IMR-90 (cell line): ENCODE results near the gene PCDHGA7. TPM values are rescaled to one million over a fixed set of nuclear protein-coding genes. Genes with fewer than 3 reads are reported as not detected.
"Not testable (repeated sequence)": the region's sequence is repeated elsewhere in the genome, so short reads cannot be mapped to it uniquely, and the experiment has no call there.

Source experiments
- ATAC-seq: fragments of 200-7000 bp; cut with Tn5 transposase; 2 replicates; pipeline ENCODE4 v1.9.1; 2020; ENCODE audit warnings: low read depth, mild to moderate bottlenecking, moderate library complexity
- BruUV-seq: library from RNA; stranded (reverse); fragments of 400-500 nt; replicated peaks from 2 replicates; lab custom pipeline; 2021; lab: Mats Ljungman, UMichigan
- CTCF ChIA-PET: fragments of 300-600 bp; formaldehyde crosslinking; extraction: SDS; loops from one replicate; lab custom pipeline; 2021; ENCODE audit warnings: antibody characterized with exemption; lab: Yijun Ruan, JAX
- POLR2A ChIA-PET: fragments of 300-600 bp; sonication (Branson Sonifier 250); formaldehyde crosslinking; loops from one replicate; lab custom pipeline; 2022; ENCODE audit warnings: antibody characterized with exemption; ENCODE audit not compliant: unreplicated experiment; lab: Charles Lee
- DNase-seq: peaks from one replicate; pipeline ENCODE4 v3.0.0; 2013
- H2AFZ ChIP-seq: replicated peaks from 2 replicates; pipeline ENCODE3; 2013; ENCODE audit warnings: low read length, mild to moderate bottlenecking; ENCODE audit not compliant: poor library complexity
- H2AK5ac ChIP-seq: 2 replicates; pipeline ENCODE4 v1.6.1; 2013; ENCODE audit warnings: low read depth, low read length, inconsistent platforms
- H2AK9ac ChIP-seq: replicated peaks from 2 replicates; pipeline ENCODE3; 2013; ENCODE audit warnings: mild to moderate bottlenecking, low read depth, low read length, moderate library complexity; ENCODE audit not compliant: poor library complexity
- H2BK120ac ChIP-seq: 2 replicates; pipeline ENCODE4 v1.6.1; 2013; ENCODE audit warnings: low read depth, low read length, inconsistent platforms
- H2BK15ac ChIP-seq: 3 replicates; pipeline ENCODE4 v1.6.1; 2013; ENCODE audit warnings: low read depth, low read length, inconsistent platforms
- H2BK20ac ChIP-seq: 2 replicates; pipeline ENCODE4 v1.6.1; 2013; ENCODE audit warnings: low read depth, mild to moderate bottlenecking, inconsistent platforms, low read length, moderate library complexity
- H2BK5ac ChIP-seq: 2 replicates; pipeline ENCODE4 v1.6.1; 2013; ENCODE audit warnings: mild to moderate bottlenecking, low read depth, low read length, inconsistent platforms; ENCODE audit not compliant: poor library complexity, severe bottlenecking
- H3K14ac ChIP-seq: replicated peaks from 2 replicates; pipeline ENCODE4 v1.6.1; 2013; ENCODE audit warnings: low read depth, low read length, inconsistent platforms
- H3K18ac ChIP-seq: 2 replicates; pipeline ENCODE4 v1.6.1; 2013; ENCODE audit warnings: low read depth, low read length, control low read depth
- H3K23ac ChIP-seq: 2 replicates; pipeline ENCODE4 v1.6.1; 2013; ENCODE audit warnings: low read depth, low read length, inconsistent platforms
- H3K27ac ChIP-seq: 2 replicates; pipeline ENCODE4 v1.5.1; 2013; ENCODE audit warnings: mild to moderate bottlenecking, control low read depth, low read length; ENCODE audit not compliant: insufficient read depth
- H3K27me3 ChIP-seq: 2 replicates; pipeline ENCODE4 v1.6.1; 2013; ENCODE audit warnings: low read length; ENCODE audit not compliant: control insufficient read depth, insufficient read depth
- H3K36me3 ChIP-seq: 2 replicates; pipeline ENCODE4 v1.6.1; 2013; ENCODE audit warnings: low read length, mixed read lengths; ENCODE audit not compliant: control insufficient read depth, insufficient read depth
- H3K4ac ChIP-seq: 2 replicates; pipeline ENCODE4 v1.6.1; 2013; ENCODE audit warnings: low read depth, low read length, inconsistent platforms
- H3K4me1 ChIP-seq: 2 replicates; pipeline ENCODE4 v1.6.1; 2013; ENCODE audit warnings: low read length, mixed read lengths; ENCODE audit not compliant: control insufficient read depth, insufficient read depth
- H3K4me2 ChIP-seq: 2 replicates; pipeline ENCODE4 v1.6.1; 2013; ENCODE audit warnings: low read depth, mild to moderate bottlenecking, control low read depth, low read length, moderate library complexity
- H3K4me3 ChIP-seq: 2 replicates; pipeline ENCODE4 v1.5.1; 2013; ENCODE audit warnings: low read depth, mild to moderate bottlenecking, control low read depth, low read length, moderate library complexity; ENCODE audit not compliant: insufficient read depth
- H3K56ac ChIP-seq: 2 replicates; pipeline ENCODE4 v1.6.1; 2013; ENCODE audit warnings: low read length, inconsistent platforms; ENCODE audit not compliant: insufficient read depth; ENCODE audit errors: extremely low read depth
- H3K79me1 ChIP-seq, 2 experiments: 2 replicates each; pipeline ENCODE4 v1.6.1; 2013; ENCODE audit warnings: low read length in 2 of 2, inconsistent platforms in 1 of 2, low read depth in 1 of 2
- H3K9ac ChIP-seq: 2 replicates; pipeline ENCODE4 v1.6.1; 2013; ENCODE audit warnings: low read depth, low read length, control low read depth
- H3K9me1 ChIP-seq: 2 replicates; pipeline ENCODE4 v1.6.1; 2013; ENCODE audit warnings: low read length, inconsistent platforms; ENCODE audit not compliant: insufficient read depth
- H3K9me3 ChIP-seq: 2 replicates; pipeline ENCODE4 v1.6.1; 2013; ENCODE audit warnings: low read length; ENCODE audit not compliant: control insufficient read depth, insufficient read depth
- H4K20me1 ChIP-seq: 2 replicates; pipeline ENCODE4 v1.6.1; 2013; ENCODE audit warnings: low read length, inconsistent platforms; ENCODE audit not compliant: insufficient read depth
- H4K5ac ChIP-seq: 2 replicates; pipeline ENCODE4 v1.6.1; 2013; ENCODE audit warnings: mild to moderate bottlenecking, low read depth, low read length, control low read depth
- H4K8ac ChIP-seq, 2 experiments: 2 replicates each; pipeline ENCODE4 v1.6.1; 2013; ENCODE audit warnings: low read depth in 2 of 2, low read length in 2 of 2, control low read depth in 1 of 2, inconsistent platforms in 1 of 2
- H4K91ac ChIP-seq: 2 replicates; pipeline ENCODE4 v1.6.1; 2013; ENCODE audit warnings: low read depth, low read length, inconsistent platforms; ENCODE audit not compliant: insufficient read depth
- RAD21 ChIP-seq: IDR thresholded peaks from 2 replicates; pipeline ENCODE4 v1.6.1; 2012; ENCODE audit warnings: low read length, improper control_type of control experiment
- SMC3 ChIP-seq: fragments of 150-350 bp; IDR thresholded peaks from 2 replicates; pipeline ENCODE4 v1.6.1; 2016; ENCODE audit warnings: low read depth, mild to moderate bottlenecking, antibody characterized with exemption, low read length, moderate library complexity
- WGBS, 2 experiments: methylation state at CpG; one replicate each; pipeline versions ENCODE4 v1.1.5 to v1.1.7; 2013; ENCODE audit warnings: missing lambda C conversion rate in 2 of 2; ENCODE audit not compliant: insufficient read length in 1 of 2; ENCODE audit errors: extremely low coverage in 2 of 2; 5-methylcytosine and 5-hydroxymethylcytosine counted together
- dilution Hi-C: fragments of 300-500 bp; cut with HindIII; formaldehyde crosslinking; loops from one replicate; pipeline ENCODE4 v1.14.3; 2018; ENCODE audit warnings: low sequenced_read_pairs; ENCODE audit not compliant: unreplicated experiment
- in situ Hi-C: fragments of 300-500 bp; cut with MboI; formaldehyde crosslinking; loops from 3 replicates; pipeline ENCODE4 v1.14.3; 2019; ENCODE audit warnings: low sequenced_read_pairs, inconsistent platforms, mixed read lengths
- intact Hi-C: fragments of 100-400 bp; cut with micrococcal nuclease; formaldehyde crosslinking; loops from 2 replicates; pipeline ENCODE4 v1.10.0; 2022
- polyA plus RNA-seq, 3 experiments: library from polyadenylated mRNA; depleted of rRNA; stranded (reverse); fragments of >200 nt; gene quantifications; 2 replicates each; pipeline ENCODE4 v1.2.3, GENCODE V29; 2012; ENCODE audit warnings: low replicate concordance in 1 of 3
- total RNA-seq: library from RNA; depleted of rRNA; stranded (reverse); fragments of >200 nt; gene quantifications from 2 replicates; pipeline ENCODE4 v1.2.3, GENCODE V29; 2012
- TF ChIP-seq, protein P1 (sequence below): conservative IDR thresholded peaks from 2 replicates; pipeline ENCODE4 v1.5.1; 2012; ENCODE audit warnings: mild to moderate bottlenecking, low read depth, low read length, improper control_type of control experiment

The PCDHGA7 gene
- total and polyA plus RNA-seq, 2 of the 4 experiments (the other 2 are of a cell fraction) = 3.2 to 3.4 TPM

DNA sequence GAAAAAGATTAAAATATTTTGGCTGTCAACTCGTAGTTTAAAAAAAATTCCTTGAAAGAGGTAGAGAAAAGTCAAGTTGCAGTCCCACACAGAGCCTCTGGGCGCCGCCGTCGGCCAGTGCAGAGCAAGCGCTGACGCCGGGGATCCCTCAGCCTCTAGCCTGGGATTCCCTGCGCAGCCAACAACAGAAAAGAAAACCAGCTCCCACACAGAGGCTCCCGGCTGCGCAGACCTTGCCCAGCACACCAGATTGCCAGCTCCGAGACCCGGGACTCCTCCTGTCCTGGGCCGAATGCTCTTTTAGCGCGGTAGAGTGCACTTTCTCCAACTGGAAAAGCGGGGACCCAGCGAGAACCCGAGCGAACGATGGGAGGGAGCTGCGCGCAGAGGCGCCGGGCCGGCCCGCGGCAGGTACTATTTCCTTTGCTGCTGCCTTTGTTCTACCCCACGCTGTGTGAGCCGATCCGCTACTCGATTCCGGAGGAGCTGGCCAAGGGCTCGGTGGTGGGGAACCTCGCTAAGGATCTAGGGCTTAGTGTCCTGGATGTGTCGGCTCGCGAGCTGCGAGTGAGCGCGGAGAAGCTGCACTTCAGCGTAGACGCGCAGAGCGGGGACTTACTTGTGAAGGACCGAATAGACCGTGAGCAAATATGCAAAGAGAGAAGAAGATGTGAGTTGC is 35.1 kb downstream of the PCDHGA7 start, which contains the start of gene PCDHGB7:
PCDHGB7 (plus strand) TSS at position 184 of the 679 bp plus-strand sequence; CDS start at position 367, 183 bp downstream.
- H3K9ac ChIP-seq, dilution Hi-C loops, BruUV-seq, H4K8ac ChIP-seq, H2BK5ac ChIP-seq, H3K27ac ChIP-seq, H4K5ac ChIP-seq, H3K9me1 ChIP-seq, H3K27me3 ChIP-seq, H4K91ac ChIP-seq, H2BK20ac ChIP-seq, H3K56ac ChIP-seq, POLR2A ChIA-PET, H2BK120ac ChIP-seq, H3K4ac ChIP-seq, H2AK9ac ChIP-seq, H4K20me1 ChIP-seq, H3K23ac ChIP-seq, H3K14ac ChIP-seq, H2BK15ac ChIP-seq, H3K4me1 ChIP-seq, H3K18ac ChIP-seq: not testable (repeated sequence)
- peak within 1 kb of the TSS; percentile 71 for H3K4me2 ChIP-seq
- peak; percentile 89 for ATAC-seq
- H3K79me1 ChIP-seq = peaks cover 20 to 24% of the 10 kb centered on the region in 2 experiments
- DNase-seq = peak; percentile 79
- H3K36me3 ChIP-seq = peaks cover 31% of the 10 kb centered on the region
- intact Hi-C loops (loop anchor here (1.0 to 5.0 kb wide), 3 partner anchors 60 to 143 kb away; partner anchors contain the start of gene PCDHGC3), in situ Hi-C loops (loop anchor here (5.0 kb wide), 1 partner anchor 145 kb away; no protein-coding TSS in a partner anchor)
- CTCF ChIA-PET = interaction anchor here (0.6 to 3.8 kb wide), 12 partner anchors 12 to 209 kb away, joined by 3 to 34 read pairs (median 4); partner anchors contain the start of gene PCDHGA12
- H2AK5ac ChIP-seq = peak within 1 kb of the TSS; percentile 16; the same call in 1 of the 2 replicates
- 23% methylated on average over 7 of the region's 47 CpGs; no CpG with 5 or more reads in 1 of the 2 experiments for WGBS, 2 experiments
- peak within 1 kb of the TSS; percentile 44 for H3K4me3 ChIP-seq
- H2AFZ ChIP-seq = peak within 1 kb of the TSS; percentile 76
- peaks cover 56% of the 10 kb centered on the region for H3K9me3 ChIP-seq
- peak; percentile 84 for TF ChIP-seq RAD21
- TF ChIP-seq, protein P1, sequence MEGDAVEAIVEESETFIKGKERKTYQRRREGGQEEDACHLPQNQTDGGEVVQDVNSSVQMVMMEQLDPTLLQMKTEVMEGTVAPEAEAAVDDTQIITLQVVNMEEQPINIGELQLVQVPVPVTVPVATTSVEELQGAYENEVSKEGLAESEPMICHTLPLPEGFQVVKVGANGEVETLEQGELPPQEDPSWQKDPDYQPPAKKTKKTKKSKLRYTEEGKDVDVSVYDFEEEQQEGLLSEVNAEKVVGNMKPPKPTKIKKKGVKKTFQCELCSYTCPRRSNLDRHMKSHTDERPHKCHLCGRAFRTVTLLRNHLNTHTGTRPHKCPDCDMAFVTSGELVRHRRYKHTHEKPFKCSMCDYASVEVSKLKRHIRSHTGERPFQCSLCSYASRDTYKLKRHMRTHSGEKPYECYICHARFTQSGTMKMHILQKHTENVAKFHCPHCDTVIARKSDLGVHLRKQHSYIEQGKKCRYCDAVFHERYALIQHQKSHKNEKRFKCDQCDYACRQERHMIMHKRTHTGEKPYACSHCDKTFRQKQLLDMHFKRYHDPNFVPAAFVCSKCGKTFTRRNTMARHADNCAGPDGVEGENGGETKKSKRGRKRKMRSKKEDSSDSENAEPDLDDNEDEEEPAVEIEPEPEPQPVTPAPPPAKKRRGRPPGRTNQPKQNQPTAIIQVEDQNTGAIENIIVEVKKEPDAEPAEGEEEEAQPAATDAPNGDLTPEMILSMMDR = peak; percentile 77
- TF ChIP-seq SMC3 = peak; percentile 70
